Left lobe of liver (tissue), 2 donors: ENCODE results near the gene RNFT2. TPM values are rescaled to one million over a fixed set of nuclear protein-coding genes. Genes with fewer than 3 reads are reported as not detected.

Source experiments
- ATAC-seq: fragments of 200-7000 bp; cut with Tn5 transposase; one replicate; pipeline ENCODE4 v1.9.1; 2020; ENCODE audit warnings: mild to moderate bottlenecking, moderate library complexity
- DNase-seq: peaks from one replicate; pipeline ENCODE4 v3.0.0-alpha.2; 2020; ENCODE audit warnings: low spot score
- total RNA-seq: library from RNA; stranded (reverse); gene quantifications from one replicate; pipeline ENCODE4 v1.2.1, GENCODE V29; 2021
- donor health status: DM: no; HTN: no; CAD: no; lungs with moderate emphysema.
- donor health status: DM: no; HTN: yes; CAD: no.

RNFT2 gene
- total RNA-seq, 1 donor from 2014 or later = 0.40 TPM

DNA sequence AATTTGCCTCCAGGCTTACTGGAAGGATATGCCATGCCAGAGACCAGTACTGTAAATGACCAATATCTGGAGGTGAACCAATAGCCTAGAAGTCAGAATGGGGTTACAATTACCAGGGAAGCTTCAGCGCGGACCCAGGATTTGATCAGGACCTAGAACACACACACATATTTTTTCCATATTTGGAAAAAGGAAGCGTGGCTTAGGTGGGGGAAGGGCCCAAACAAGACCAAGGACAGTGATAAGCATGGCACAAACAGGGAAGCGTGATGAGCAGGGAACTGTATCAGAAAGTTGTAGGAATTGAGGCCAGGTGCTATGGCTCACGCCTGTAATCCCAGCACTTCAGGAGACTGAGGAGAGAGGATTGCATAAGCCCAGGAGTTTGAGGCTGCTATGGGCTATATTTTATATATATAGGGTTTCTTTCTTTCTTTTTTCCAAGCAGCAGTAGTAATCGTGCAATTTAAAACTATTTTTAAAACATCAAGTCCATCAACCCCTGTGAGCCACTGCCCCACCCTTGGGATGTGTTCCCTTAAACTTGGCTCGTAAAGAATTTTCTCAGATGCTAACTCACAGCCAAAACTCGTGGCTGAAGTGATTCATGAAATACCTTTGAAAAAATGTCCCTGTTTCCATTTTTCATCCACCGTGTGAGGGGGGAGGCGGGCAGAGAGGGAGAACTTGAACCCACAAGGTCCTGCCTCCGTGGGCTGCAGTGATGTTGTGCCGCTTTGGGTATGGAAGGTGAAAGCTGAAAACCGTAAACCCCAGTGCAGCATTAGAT is 126.5 kb downstream of the RNFT2 start:
- ATAC-seq (no peak), DNase-seq (no peak)

DNA sequence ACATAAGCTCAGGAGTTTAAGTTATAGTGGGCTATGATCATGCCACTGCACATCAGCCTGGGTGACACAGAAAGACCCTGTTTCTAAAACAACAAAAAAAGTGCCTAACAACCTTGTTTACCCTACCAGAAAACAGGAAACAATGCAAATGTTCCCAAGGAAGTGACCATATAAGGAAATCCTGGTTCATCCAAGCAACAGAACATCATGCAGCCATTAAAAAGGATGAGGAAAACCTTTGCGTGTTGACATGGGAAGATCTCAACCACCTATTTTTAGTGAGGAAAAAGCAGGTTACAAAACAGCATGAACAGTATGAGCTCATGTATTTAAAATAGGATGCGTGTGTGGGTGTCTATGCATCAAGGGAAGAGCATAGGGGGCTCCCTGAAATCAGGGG is 129.4 kb downstream of the RNFT2 start:
- no peak for ATAC-seq
- DNase-seq = no peak

DNA sequence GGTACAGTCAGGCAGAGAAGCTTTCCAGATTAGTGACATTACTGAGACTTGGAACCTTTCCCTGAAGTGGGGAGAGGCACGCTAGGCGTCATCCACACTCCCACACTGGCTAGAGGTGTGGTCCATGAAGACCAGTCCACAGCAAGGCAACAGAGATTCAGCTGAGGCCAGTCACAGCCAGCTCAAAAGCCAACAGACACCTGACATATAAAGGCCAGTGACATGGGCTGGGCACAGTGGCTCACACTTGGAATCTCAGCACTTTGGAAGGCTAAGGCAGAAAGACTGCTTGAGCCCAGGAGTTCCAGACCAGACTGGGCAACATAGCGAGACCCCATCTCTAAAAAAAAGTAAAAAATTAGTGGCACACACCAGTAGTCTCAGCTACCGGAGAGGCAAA is 132.2 kb downstream of the RNFT2 start:
- ATAC-seq = no peak

DNA sequence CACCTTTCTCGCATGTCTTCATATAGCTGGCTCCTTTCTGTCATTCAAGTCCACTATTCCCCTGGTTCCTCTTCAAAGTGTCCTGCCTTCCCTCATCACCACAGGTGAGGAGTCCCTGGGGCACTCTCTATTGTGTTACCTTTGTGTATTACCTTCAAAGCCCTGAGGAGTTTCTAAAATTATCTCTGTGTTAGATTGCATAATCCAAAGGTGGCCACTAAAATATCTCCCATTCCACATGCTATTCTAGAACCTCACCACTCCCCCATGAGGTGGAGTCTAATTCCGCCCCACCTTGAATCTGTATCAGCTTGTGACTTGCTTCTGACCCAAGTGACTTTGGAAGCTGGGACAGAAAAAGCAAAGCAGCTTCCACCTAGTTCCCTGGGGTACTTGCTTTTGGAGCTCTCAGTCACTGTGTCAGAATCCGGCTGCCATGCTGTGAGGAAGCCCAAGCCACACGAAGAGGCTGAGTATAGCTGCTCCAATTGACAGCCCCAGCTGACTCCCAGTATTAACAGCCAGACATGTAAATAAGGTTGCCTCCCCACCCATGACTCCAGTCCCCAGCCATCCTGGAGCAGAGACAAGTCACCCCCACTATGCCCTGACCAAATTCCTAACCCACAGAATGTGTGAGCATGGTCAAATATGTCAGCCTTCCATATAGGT is 136.3 kb downstream of the RNFT2 start:
- DNase-seq (no peak), ATAC-seq (no peak)

More for the DNA sequence above, 132.2 kb downstream of the RNFT2 start:
- no peak for DNase-seq

DNA sequence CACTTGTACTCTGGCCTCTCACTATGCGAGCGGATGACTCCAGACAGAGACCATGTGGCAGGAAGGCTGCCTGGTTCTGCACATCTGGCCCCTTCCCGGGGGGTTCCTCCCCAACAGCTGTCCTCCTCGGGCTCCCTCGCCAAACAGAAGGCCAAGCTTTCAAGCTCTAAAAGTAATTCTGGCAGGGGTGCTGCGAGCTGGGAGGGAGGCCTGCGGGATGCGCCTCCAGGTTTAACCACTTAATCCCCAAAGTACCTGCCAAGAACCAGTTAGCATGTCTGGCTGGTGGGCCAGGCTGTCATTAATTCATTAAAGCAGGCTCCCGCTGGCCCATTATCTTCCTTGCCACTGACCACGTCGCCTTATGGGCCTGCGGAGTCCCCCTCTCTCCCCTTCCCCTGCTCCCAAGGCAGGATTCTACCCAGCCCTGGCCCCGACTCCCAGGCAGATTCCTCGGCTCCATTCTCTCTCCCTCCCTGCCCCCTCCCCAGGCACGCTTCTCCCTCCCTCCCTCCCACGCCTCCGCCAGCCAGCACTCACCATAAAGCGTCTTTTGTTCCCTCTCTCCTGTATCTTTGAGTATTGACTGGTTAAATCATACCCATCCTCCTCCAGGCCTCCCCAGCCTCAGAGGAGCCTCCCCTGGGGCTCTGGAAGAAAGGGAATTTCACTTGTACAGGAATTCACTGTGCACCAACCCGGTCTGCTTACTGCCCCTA is 138.2 kb downstream of the RNFT2 start:
- DNase-seq (no peak), ATAC-seq (no peak)

DNA sequence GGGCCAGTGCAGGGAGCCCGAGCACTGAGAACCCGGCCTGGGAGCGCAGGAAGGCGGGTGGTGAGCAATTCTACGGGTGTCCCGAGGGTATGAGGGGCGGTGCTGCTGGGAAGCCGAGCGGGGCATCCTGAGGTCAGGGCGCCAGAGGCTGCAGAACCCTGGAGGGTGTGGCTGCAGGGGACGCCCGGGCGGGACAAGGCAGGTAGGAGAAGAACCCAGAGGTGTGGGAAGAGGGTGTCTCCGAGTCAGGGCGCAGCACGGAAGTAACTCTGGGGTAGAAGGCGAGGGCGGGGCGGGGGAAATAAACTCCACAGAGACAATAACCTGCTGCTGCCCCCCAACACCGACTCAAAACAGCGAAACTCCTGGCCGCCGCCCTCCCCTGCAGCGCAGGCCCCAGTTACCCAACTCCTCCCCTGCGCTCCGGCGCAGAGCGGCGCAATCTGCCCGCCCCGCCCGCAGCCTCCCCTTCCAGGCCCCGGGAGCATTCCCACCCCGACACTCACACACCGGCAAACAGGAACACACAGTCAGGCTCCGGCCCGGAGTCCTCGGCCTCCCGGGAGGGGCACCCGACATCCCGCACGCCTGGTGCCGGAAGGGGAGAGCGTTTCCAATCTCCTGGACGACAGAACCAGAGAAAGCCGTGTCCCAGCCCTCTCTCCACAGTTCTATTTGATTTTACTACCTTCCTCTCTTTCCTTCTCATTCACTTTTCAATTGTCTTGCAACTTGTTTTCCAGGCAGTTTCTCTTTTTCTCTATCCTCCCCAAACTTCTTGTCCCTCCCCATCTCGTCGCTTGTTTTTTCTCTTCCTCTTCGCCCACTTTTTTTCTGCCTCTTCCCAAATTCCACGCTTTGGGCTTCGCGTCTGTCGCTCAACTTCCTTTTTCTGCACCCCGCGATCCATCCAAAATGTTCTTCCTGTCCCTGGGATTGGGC is 140.7 kb downstream of the RNFT2 start:
- DNase-seq = no peak
- no peak for ATAC-seq

DNA sequence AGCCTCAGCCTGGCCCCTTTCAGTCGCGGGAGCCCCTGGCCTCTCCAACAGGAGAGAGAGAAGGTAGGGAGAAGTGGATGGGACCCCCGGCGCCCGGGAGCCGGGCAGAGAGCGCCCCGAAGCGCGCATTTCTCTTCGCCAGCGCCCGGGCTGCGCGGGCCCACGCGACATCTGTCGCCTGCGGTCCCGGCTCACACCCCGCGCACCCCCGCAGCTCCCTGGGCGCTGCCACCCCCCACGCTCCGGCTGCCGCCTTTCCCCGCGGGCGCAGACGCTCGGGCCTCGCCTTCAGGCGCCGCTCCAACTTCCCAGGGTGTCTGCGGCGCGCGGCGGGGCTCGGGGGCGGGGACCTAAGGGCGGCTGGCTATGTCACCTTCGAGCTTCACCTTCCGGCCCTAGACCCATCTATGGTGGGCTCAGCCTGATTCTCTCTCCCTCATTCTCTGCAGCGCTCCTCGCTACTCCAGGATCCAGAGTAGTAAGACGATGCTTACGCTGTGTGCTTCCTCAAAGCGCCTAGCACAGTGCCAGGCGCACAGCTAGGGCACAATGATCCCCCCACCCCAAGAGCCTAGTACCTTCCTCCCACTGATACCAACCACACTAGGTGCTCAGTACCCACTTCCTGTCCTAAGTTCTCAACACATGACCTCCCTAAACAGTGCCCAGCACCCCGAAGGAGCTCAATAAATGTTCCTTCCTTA is 141.5 kb downstream of the RNFT2 start:
- DNase-seq (no peak), ATAC-seq (no peak)

DNA sequence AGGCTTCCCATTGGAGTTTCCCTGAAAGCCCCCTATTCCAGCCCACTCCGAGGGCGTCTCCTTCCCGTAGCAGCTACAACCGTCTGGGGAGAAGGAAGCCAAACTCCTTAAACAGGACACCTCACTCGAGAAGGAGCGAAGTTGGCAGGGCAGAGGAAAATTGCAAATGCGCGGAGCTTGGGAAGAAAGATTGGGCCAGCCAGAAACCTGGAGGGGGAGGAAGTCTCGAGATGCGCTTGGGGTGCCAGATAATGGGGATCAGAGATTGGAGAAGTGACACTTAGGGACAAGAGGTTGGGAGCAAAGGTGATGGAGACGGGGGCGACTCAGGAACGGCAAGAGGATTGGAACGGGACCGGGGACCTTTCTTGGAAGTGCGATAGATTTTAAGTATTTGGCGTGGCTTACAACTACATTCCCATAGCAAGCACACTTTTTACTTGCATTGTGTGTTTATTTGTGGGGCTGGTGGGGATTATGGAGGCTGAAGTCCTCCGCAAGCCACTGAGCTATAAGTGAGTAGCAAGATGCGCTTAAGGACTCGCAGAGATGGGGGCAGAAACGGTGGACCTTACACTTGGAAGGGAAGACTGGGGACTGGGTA is 142.2 kb downstream of the RNFT2 start:
- no peak for DNase-seq
- ATAC-seq = no peak

DNA sequence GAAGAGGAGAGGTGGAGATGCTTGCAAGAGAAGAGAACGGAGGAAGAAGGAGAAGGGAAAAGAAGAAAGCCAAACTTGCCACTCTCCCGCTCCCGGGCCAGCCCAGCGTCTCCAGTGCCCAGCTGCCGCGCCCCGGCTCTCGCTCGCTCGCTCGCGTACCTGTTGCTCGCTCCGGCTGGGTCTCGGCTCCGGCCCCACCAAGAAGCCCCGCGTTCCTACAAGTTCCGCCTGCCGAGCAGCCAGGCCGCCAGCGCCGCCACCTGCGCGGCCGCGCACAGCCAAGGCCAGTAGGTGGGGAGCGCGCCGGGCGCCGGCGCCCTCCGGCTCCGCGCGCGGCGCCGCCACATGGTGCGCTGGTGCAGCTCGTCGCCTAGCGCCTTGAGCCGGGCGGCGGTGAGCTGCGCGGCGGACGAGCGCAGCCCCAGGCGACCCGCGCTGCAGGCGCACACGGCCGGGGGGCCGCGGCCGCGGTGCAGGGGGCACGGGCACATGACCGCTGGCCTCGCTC is 142.8 kb downstream of the RNFT2 start:
- peak; percentile 63 for ATAC-seq
- no peak for DNase-seq

DNA sequence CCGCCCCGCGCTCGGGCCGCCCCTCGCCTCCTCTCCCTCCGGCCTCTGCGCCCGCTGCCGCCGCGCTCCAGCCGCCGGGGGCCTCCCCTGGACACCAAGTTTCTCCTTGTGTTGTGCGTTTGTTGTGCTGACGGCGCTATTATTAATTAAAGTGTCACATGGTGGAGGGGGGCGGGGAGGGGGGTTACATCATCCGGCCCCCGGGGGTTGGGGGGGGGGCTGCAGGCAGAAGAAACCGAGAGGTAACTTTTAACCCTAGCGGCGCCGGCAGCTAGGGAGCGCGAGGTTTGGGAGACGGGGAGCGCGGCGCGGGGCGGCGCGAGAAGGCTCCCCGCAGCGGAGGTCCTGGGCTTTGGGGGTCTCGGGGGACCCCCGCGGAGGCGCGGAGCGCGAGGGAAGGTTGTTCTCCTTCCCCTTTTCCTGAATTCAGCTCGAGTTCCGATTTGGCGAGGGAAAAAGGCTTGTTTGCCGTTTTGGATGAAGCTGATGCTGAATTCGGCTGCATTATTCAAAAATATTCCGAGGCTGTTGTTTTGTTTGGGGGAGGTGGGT is 143.3 kb downstream of the RNFT2 start, which contains the start of gene HRK:
HRK (minus strand) TSS at position 117 of the 552 bp plus-strand sequence. CDS start 134 bp downstream, outside the sequence.
- ATAC-seq = no peak
- no peak for DNase-seq

DNA sequence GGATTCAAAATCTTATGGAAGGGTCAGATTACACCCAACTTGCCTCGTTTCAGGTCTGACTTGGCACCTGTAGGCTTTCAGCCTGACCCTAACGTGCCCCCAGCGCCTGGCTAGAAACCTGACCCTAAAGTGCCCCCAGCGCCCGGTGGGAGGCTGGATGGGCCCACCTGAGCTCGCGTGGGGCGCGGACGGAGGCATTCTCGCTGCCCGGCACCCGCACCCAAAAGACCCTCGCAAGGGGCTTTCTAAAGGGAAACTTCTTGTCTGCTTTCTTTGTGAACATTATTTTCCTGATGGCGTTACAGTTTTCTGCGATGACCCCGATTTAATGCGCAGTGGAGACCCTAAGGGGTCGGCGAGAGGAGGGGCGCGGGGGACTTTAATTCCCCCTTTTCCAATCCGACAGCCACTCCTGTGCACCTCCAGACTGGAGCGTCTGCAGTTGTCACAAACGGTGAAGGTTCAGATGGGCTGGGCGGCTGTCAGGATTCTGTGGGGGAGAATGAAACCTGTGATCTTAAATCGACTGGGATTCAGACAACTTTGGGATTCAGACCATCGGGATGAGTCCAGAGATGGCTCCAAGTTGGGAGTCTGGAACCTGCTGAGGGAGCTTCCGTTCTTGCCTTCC is 143.9 kb downstream of the RNFT2 start:
- no peak for DNase-seq
- no peak for ATAC-seq

DNA sequence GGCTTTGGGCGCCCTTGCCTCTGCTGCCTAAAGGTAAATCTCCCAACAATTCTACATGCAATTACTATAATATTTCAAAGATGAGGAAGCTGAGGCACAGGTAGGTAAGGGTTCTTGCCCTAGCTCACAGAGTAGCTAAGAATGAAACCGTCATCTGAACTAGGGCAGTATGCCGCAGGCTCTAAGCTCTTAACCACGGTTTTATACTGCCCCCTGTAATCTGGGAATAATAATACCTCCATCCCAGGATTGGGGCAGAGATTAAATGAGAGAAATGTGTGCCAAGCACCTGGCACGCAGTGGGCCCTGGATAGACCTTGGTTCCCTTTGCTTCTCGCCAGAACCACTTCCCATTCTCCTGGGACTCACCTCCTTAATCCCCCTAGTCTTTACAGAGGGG is 144.6 kb downstream of the RNFT2 start:
- no peak for DNase-seq
- no peak for ATAC-seq

DNA sequence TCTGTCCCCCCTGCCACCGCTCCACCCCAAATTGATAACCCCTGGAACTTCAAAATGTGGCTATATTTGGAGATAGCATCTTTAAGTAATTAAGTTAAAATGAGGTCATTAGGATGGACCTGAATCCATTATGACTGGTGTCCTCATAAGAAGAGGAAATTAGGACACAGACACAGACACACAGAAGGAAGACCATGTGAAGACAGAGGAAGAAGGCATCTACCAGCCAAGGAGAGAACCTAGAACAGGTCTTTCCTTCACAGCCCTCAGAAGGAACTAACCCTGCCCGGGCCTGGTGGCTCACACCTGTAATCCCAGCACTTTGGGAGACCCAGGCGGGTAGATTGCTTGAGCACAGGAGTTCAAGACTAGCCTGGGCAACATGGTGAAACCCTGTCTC is 146.8 kb downstream of the RNFT2 start:
- ATAC-seq (no peak), DNase-seq (no peak)

DNA sequence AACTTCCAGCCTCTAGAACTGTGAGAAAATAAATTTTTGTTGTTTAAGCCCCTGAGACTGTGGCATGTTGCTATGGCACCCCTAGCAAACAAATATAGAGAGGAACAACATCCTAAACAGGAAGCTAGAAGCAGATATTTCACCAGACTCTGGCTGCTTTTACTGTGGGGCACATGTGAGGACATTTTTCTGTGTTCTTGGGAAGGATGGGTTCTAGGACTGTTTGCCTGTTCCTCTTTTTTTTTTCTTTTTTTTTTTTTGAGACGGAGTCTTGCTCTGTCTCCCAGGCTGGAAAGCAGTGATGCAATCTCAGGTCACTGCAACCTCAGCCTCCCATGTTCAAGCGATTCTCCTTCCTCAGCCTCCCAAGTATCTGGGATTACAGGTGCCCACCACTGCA is 147.4 kb downstream of the RNFT2 start:
- ATAC-seq = no peak

DNA sequence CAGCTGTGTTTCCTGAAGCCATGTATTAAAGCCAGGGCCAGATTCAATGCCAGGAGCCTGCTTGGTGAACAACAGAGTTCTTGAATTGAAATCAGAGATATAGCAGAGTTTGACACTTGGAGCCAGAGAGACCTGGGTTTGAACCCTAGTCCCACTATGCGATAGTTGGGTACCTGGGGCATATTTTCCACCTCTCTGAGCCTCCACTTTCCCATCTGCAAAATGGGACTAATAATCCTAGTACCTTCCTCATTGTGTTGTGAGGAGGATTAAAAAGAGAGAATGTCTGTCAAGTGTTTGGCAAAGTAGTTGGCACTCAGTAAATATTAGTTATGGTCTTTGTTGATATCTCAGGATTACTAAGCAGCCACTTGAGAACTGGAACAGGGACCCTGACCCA is 149.1 kb downstream of the RNFT2 start:
- ATAC-seq (no peak), DNase-seq (no peak)

More for the DNA sequence above, 147.4 kb downstream of the RNFT2 start:
- DNase-seq = no peak

DNA sequence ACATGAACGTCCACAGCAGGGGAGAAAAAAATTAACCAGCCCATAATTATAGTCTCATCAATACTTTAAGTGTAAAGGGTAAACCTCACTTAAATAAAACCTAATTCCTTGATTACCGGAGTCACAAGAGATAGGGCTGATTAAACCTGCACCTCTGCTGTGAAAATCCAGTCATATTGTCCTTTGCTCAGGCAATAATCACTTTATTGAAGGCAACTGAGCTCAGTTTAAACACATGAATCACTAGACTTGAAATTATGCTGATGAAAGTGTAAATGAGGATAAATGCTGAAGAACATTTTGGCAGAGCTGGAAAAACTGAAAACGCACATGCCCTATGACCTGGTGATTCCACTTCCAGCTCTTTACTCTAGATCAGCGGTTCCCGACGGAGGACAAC is 149.8 kb downstream of the RNFT2 start:
- no peak for ATAC-seq
- DNase-seq = no peak

DNA sequence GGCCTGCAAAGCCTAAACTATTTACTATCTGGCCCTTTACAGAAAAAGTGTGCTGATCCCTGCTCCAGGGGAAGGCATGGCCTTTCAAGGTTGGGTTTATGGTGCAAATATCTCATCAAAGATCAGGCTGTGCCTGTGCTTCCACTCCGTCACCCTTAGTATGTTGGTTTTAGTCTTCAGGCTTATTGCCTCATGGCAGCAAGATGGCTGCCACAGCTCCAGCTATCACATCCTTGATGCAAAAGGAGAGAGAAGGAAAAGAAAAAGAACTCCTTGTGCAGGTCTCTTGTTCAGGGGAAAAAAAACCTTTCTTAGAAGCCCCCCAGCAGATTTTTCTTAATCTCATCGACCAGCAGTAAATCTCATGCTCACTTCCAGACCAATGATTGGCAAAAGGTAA is 152.2 kb downstream of the RNFT2 start:
- no peak for ATAC-seq
- DNase-seq = no peak

DNA sequence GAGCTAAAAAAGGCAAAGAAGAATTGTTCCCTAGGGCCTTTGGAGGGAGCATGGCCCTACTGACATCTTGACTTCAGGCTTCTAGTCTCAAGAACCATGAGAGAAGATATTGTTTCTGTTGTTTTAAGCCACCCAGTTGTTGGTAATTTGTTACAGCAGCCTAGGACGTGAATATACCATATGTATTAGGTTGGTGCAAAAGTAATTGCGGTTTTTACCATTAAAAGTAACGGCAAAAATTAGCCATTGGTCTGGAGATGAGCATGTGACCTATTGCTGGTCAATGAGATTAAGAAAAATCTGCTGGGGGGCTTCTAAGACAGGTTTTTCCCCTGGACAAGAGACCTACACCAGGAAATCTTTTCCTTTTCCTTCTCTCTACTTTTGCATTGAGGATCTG is 152.9 kb downstream of the RNFT2 start:
- ATAC-seq (no peak), DNase-seq (no peak)
